HEK293 (cell line): ENCODE measurements around the gene MRTFA.

Experiments used
- GLIS1 ChIP-seq: fragments of 450-650 bp; formaldehyde crosslinking; IDR thresholded peaks from 2 replicates; pipeline ENCODE4 v1.5.1; 2016; ENCODE audit warnings: missing biosample characterization, missing genetic modification characterization
- KLF10 ChIP-seq: fragments of 450-650 bp; IDR thresholded peaks from 2 replicates; pipeline ENCODE4 v1.5.1; 2018; ENCODE audit warnings: missing biosample characterization, mild to moderate bottlenecking, missing genetic modification characterization
- KLF9 ChIP-seq: fragments of 450-650 bp; formaldehyde crosslinking; IDR thresholded peaks from 2 replicates; pipeline ENCODE4 v1.5.1; 2016; ENCODE audit warnings: missing biosample characterization, missing genetic modification characterization, low read depth
- SCRT2 ChIP-seq: fragments of 450-650 bp; formaldehyde crosslinking; IDR thresholded peaks from 2 replicates; pipeline ENCODE4 v1.5.1; 2016; ENCODE audit warnings: missing biosample characterization, missing genetic modification characterization
- SP3 ChIP-seq: fragments of 450-650 bp; formaldehyde crosslinking; IDR thresholded peaks from 2 replicates; pipeline ENCODE4 v1.5.1; 2016; ENCODE audit warnings: missing biosample characterization, missing genetic modification characterization
- ZBTB1 ChIP-seq: fragments of 450-650 bp; formaldehyde crosslinking; IDR thresholded peaks from 2 replicates; pipeline ENCODE4 v1.5.1; 2016; ENCODE audit warnings: missing biosample characterization, missing genetic modification characterization
- ZFHX2 ChIP-seq: fragments of 450-650 bp; formaldehyde crosslinking; conservative IDR thresholded peaks from 2 replicates; pipeline ENCODE4 v1.5.1; 2016; ENCODE audit warnings: missing biosample characterization, missing genetic modification characterization
- ZNF138 ChIP-seq: fragments of 450-650 bp; formaldehyde crosslinking; IDR thresholded peaks from 2 replicates; pipeline ENCODE4 v1.5.1; 2016; ENCODE audit warnings: missing biosample characterization, missing genetic modification characterization, borderline replicate concordance
- ZNF157 ChIP-seq: fragments of 450-650 bp; formaldehyde crosslinking; IDR thresholded peaks from 2 replicates; pipeline ENCODE4 v1.5.1; 2016; ENCODE audit warnings: missing biosample characterization, missing genetic modification characterization
- ZNF174 ChIP-seq: fragments of 450-650 bp; formaldehyde crosslinking; IDR thresholded peaks from 2 replicates; pipeline ENCODE4 v1.5.0; 2017; ENCODE audit warnings: missing biosample characterization, mild to moderate bottlenecking, missing genetic modification characterization
- ZNF19 ChIP-seq: fragments of 450-650 bp; formaldehyde crosslinking; IDR thresholded peaks from 2 replicates; pipeline ENCODE4; 2016; ENCODE audit warnings: missing biosample characterization, missing genetic modification characterization, low read depth
- ZNF221 ChIP-seq: fragments of 450-650 bp; formaldehyde crosslinking; IDR thresholded peaks from 2 replicates; pipeline ENCODE4 v1.5.1; 2017; ENCODE audit warnings: missing biosample characterization, missing genetic modification characterization, borderline replicate concordance
- ZNF354C ChIP-seq: fragments of 450-650 bp; formaldehyde crosslinking; IDR thresholded peaks from 2 replicates; pipeline ENCODE4 v1.5.1; 2016; ENCODE audit warnings: missing biosample characterization, missing genetic modification characterization, low read depth, borderline replicate concordance
- ZNF37A ChIP-seq: fragments of 450-650 bp; IDR thresholded peaks from 2 replicates; pipeline ENCODE4 v1.5.1; 2018; ENCODE audit warnings: missing biosample characterization, missing genetic modification characterization
- ZNF423 ChIP-seq: fragments of 450-650 bp; formaldehyde crosslinking; IDR thresholded peaks from 2 replicates; pipeline ENCODE4 v1.5.1; 2016; ENCODE audit warnings: missing biosample characterization, missing genetic modification characterization
- ZNF514 ChIP-seq: fragments of 450-650 bp; formaldehyde crosslinking; IDR thresholded peaks from 2 replicates; pipeline ENCODE4 v1.5.1; 2016; ENCODE audit warnings: missing biosample characterization, missing genetic modification characterization
- ZNF521 ChIP-seq: fragments of 450-650 bp; formaldehyde crosslinking; IDR thresholded peaks from 2 replicates; pipeline ENCODE4 v1.5.1; 2017; ENCODE audit warnings: missing biosample characterization, mild to moderate bottlenecking, missing genetic modification characterization
- ZNF544 ChIP-seq: fragments of 450-650 bp; formaldehyde crosslinking; IDR thresholded peaks from 2 replicates; pipeline ENCODE4 v1.5.0; 2017; ENCODE audit warnings: missing biosample characterization, missing genetic modification characterization
- ZNF548 ChIP-seq: fragments of 450-650 bp; formaldehyde crosslinking; IDR thresholded peaks from 2 replicates; pipeline ENCODE4 v1.5.1; 2016; ENCODE audit warnings: missing biosample characterization, missing genetic modification characterization
- ZNF561 ChIP-seq: fragments of 450-650 bp; IDR thresholded peaks from 2 replicates; pipeline ENCODE4 v1.5.1; 2018; ENCODE audit warnings: missing biosample characterization, missing genetic modification characterization, borderline replicate concordance
- ZNF621 ChIP-seq: fragments of 450-650 bp; formaldehyde crosslinking; IDR thresholded peaks from 2 replicates; pipeline ENCODE4 v1.5.1; 2017; ENCODE audit warnings: missing biosample characterization, missing genetic modification characterization
- ZNF677 ChIP-seq: fragments of 450-650 bp; IDR thresholded peaks from 2 replicates; pipeline ENCODE4 v1.5.0; 2018; ENCODE audit warnings: missing biosample characterization, mild to moderate bottlenecking, missing genetic modification characterization, moderate library complexity
- ZNF777 ChIP-seq: fragments of 450-650 bp; formaldehyde crosslinking; IDR thresholded peaks from 2 replicates; pipeline ENCODE4 v1.5.1; 2017; ENCODE audit warnings: missing biosample characterization, missing genetic modification characterization, borderline replicate concordance
- ZNF843 ChIP-seq: fragments of 450-650 bp; formaldehyde crosslinking; IDR thresholded peaks from 2 replicates; pipeline ENCODE4 v1.5.1; 2016; ENCODE audit warnings: missing biosample characterization, missing genetic modification characterization
- TF ChIP-seq, protein P1 (sequence below): fragments of 450-650 bp; IDR thresholded peaks from 2 replicates; pipeline ENCODE4 v1.5.1; 2018; ENCODE audit warnings: missing biosample characterization, mild to moderate bottlenecking, missing genetic modification characterization
- TF ChIP-seq, protein P2 (sequence below): fragments of 450-650 bp; formaldehyde crosslinking; conservative IDR thresholded peaks from 2 replicates; pipeline ENCODE4 v1.5.1; 2016; ENCODE audit warnings: low read depth, missing biosample characterization, missing genetic modification characterization
- TF ChIP-seq, protein P3 (sequence below): IDR thresholded peaks from 2 replicates; pipeline ENCODE4 v1.6.1; 2011; ENCODE audit warnings: mild to moderate bottlenecking, low read depth, low read length, borderline replicate concordance
- TF ChIP-seq, protein P4 (sequence below): fragments of 450-650 bp; formaldehyde crosslinking; IDR thresholded peaks from 2 replicates; pipeline ENCODE4 v1.5.1; 2016; ENCODE audit warnings: missing biosample characterization, missing genetic modification characterization, borderline replicate concordance
- TF ChIP-seq, protein P5 (sequence below): fragments of 450-650 bp; formaldehyde crosslinking; IDR thresholded peaks from 2 replicates; pipeline ENCODE4 v1.5.1; 2016; ENCODE audit warnings: missing biosample characterization, missing genetic modification characterization

MRTFA gene

DNA sequence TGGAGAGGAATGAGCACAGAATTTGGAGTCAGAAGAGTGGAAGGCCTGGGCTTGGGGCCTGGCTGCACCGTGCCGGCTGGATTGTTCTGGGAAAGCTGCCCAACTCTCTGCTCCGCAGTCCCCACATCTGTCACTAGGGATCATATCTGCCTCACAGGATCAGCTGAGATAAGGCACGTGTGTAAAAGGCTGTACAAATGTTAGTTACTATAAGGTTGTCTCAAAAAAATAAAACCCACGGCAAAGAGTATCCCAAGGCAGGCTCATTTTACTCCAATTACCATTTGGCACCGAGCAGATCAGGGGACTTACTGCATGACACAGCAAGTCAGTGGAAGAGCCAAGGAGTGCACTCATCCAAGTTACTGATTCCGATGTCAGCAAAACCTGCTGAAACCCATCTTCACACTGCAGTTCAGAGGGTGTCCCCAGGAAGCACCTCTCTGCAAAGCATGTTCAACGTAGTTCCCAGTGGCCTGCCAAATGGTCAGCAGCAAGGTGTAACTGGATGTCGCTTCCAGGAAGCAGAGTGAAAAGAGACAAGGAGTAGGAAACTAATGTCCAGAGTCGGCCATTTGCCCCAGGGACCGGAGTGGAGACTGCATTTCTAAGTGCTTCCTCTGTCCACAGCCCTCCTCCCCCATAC lies 18.1 kb upstream of the MRTFA start (continued):
- TF ChIP-seq, protein P1, sequence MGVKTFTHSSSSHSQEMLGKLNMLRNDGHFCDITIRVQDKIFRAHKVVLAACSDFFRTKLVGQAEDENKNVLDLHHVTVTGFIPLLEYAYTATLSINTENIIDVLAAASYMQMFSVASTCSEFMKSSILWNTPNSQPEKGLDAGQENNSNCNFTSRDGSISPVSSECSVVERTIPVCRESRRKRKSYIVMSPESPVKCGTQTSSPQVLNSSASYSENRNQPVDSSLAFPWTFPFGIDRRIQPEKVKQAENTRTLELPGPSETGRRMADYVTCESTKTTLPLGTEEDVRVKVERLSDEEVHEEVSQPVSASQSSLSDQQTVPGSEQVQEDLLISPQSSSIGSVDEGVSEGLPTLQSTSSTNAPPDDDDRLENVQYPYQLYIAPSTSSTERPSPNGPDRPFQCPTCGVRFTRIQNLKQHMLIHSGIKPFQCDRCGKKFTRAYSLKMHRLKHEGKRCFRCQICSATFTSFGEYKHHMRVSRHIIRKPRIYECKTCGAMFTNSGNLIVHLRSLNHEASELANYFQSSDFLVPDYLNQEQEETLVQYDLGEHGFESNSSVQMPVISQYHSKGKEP, result peak; percentile 39; the same call in 1 of the 2 replicates
- TF ChIP-seq, protein P2, sequence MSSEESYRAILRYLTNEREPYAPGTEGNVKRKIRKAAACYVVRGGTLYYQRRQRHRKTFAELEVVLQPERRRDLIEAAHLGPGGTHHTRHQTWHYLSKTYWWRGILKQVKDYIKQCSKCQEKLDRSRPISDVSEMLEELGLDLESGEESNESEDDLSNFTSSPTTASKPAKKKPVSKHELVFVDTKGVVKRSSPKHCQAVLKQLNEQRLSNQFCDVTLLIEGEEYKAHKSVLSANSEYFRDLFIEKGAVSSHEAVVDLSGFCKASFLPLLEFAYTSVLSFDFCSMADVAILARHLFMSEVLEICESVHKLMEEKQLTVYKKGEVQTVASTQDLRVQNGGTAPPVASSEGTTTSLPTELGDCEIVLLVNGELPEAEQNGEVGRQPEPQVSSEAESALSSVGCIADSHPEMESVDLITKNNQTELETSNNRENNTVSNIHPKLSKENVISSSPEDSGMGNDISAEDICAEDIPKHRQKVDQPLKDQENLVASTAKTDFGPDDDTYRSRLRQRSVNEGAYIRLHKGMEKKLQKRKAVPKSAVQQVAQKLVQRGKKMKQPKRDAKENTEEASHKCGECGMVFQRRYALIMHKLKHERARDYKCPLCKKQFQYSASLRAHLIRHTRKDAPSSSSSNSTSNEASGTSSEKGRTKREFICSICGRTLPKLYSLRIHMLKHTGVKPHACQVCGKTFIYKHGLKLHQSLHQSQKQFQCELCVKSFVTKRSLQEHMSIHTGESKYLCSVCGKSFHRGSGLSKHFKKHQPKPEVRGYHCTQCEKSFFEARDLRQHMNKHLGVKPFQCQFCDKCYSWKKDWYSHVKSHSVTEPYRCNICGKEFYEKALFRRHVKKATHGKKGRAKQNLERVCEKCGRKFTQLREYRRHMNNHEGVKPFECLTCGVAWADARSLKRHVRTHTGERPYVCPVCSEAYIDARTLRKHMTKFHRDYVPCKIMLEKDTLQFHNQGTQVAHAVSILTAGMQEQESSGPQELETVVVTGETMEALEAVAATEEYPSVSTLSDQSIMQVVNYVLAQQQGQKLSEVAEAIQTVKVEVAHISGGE (tag by site-specific recombination), result no peak
- TF ChIP-seq ZNF514 (tag by site-specific recombination), result no peak
- no peak for TF ChIP-seq ZNF561 (tag by site-specific recombination)
- no peak for TF ChIP-seq ZNF354C (tag by site-specific recombination)
- TF ChIP-seq, protein P3, sequence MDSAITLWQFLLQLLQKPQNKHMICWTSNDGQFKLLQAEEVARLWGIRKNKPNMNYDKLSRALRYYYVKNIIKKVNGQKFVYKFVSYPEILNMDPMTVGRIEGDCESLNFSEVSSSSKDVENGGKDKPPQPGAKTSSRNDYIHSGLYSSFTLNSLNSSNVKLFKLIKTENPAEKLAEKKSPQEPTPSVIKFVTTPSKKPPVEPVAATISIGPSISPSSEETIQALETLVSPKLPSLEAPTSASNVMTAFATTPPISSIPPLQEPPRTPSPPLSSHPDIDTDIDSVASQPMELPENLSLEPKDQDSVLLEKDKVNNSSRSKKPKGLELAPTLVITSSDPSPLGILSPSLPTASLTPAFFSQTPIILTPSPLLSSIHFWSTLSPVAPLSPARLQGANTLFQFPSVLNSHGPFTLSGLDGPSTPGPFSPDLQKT, result no peak
- TF ChIP-seq ZNF138 (tag by site-specific recombination), result no peak
- no peak for TF ChIP-seq ZNF174 (tag by site-specific recombination)
- TF ChIP-seq ZNF777 (tag by site-specific recombination), result no peak
- no peak for TF ChIP-seq ZFHX2
- no peak for TF ChIP-seq SCRT2 (tag by site-specific recombination)
- TF ChIP-seq, protein P4, sequence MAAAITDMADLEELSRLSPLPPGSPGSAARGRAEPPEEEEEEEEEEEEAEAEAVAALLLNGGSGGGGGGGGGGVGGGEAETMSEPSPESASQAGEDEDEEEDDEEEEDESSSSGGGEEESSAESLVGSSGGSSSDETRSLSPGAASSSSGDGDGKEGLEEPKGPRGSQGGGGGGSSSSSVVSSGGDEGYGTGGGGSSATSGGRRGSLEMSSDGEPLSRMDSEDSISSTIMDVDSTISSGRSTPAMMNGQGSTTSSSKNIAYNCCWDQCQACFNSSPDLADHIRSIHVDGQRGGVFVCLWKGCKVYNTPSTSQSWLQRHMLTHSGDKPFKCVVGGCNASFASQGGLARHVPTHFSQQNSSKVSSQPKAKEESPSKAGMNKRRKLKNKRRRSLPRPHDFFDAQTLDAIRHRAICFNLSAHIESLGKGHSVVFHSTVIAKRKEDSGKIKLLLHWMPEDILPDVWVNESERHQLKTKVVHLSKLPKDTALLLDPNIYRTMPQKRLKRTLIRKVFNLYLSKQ (tag by site-specific recombination), result no peak
- TF ChIP-seq SP3 (tag by site-specific recombination), result no peak
- no peak for TF ChIP-seq ZNF544 (tag by site-specific recombination)
- TF ChIP-seq ZNF843 (tag by site-specific recombination), result 0 out of 2 replicates have a peak, but pooled peaks have one; percentile 30
- TF ChIP-seq ZNF677 (tag by site-specific recombination), result no peak
- TF ChIP-seq KLF10 (tag by site-specific recombination), result no peak
- no peak for TF ChIP-seq ZNF19 (tag by site-specific recombination)
- TF ChIP-seq ZNF548, result no peak
- TF ChIP-seq ZNF521, result no peak
- TF ChIP-seq ZNF37A, result no peak
- no peak for TF ChIP-seq ZNF423 (tag by site-specific recombination)
- TF ChIP-seq ZNF621 (tag by site-specific recombination), result no peak
- no peak for TF ChIP-seq GLIS1
- TF ChIP-seq ZBTB1, result no peak
- TF ChIP-seq, protein P5, sequence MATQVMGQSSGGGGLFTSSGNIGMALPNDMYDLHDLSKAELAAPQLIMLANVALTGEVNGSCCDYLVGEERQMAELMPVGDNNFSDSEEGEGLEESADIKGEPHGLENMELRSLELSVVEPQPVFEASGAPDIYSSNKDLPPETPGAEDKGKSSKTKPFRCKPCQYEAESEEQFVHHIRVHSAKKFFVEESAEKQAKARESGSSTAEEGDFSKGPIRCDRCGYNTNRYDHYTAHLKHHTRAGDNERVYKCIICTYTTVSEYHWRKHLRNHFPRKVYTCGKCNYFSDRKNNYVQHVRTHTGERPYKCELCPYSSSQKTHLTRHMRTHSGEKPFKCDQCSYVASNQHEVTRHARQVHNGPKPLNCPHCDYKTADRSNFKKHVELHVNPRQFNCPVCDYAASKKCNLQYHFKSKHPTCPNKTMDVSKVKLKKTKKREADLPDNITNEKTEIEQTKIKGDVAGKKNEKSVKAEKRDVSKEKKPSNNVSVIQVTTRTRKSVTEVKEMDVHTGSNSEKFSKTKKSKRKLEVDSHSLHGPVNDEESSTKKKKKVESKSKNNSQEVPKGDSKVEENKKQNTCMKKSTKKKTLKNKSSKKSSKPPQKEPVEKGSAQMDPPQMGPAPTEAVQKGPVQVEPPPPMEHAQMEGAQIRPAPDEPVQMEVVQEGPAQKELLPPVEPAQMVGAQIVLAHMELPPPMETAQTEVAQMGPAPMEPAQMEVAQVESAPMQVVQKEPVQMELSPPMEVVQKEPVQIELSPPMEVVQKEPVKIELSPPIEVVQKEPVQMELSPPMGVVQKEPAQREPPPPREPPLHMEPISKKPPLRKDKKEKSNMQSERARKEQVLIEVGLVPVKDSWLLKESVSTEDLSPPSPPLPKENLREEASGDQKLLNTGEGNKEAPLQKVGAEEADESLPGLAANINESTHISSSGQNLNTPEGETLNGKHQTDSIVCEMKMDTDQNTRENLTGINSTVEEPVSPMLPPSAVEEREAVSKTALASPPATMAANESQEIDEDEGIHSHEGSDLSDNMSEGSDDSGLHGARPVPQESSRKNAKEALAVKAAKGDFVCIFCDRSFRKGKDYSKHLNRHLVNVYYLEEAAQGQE (tag by site-specific recombination), result no peak
- no peak for TF ChIP-seq ZNF221 (tag by site-specific recombination)
- TF ChIP-seq ZNF157 (tag by site-specific recombination), result no peak
- no peak for TF ChIP-seq KLF9 (tag by site-specific recombination)
